Endothelial cell of umbilical vein (primary cell): ENCODE measurements around the gene SPCS1. TPM values are rescaled to one million over a fixed set of nuclear protein-coding genes. Genes with fewer than 3 reads are reported as not detected.

Source experiments
- BruUV-seq: library from RNA; stranded (reverse); fragments of 400-500 nt; replicated peaks from 2 replicates; lab custom pipeline; 2021; lab: Mats Ljungman, UMichigan
- CTCF ChIA-PET: fragments of 300-600, 350-600 bp; sonication (Branson Sonifier 250); formaldehyde crosslinking; loops from one replicate; lab custom pipeline; 2021; ENCODE audit warnings: antibody characterized with exemption, inconsistent platforms; lab: Charles Lee
- POLR2A ChIA-PET: fragments of 300-600, 350-600 bp; sonication (Branson Sonifier 250); formaldehyde crosslinking; loops from one replicate; lab custom pipeline; 2021; ENCODE audit warnings: antibody characterized with exemption, inconsistent platforms; lab: Charles Lee
- DNase-seq: peaks from one replicate; pipeline ENCODE4 v3.0.0-alpha.2; 2011; ENCODE audit warnings: low read depth, low spot score
- FAIRE-seq: peaks from 2 replicates; lab custom pipeline; 2011; peaks lifted over from hg19 to GRCh38; lab: Jason Lieb, UNC
- H2AFZ ChIP-seq: 2 replicates; pipeline ENCODE4 v1.6.0; 2012; ENCODE audit warnings: low read depth, low read length, control low read depth, inconsistent platforms
- H3K27ac ChIP-seq: 2 replicates; pipeline ENCODE4 v1.5.1; 2011; ENCODE audit warnings: low read depth, mild to moderate bottlenecking, control low read depth, low read length, moderate library complexity; ENCODE audit not compliant: insufficient read depth
- H3K27me3 ChIP-seq, 2 experiments: 2 replicates each; pipeline versions ENCODE4 v1.6.0 to v1.6.1; 2011; ENCODE audit warnings: low read length in 2 of 2, mixed read lengths in 1 of 2; ENCODE audit not compliant: control insufficient read depth in 2 of 2, insufficient read depth in 2 of 2
- H3K36me3 ChIP-seq, 2 experiments: 2 replicates in 1 of 2; 3 replicates in 1 of 2; pipeline ENCODE4 v1.5.1; 2011; ENCODE audit warnings: low read length in 2 of 2, mild to moderate bottlenecking in 1 of 2, moderate library complexity in 1 of 2; ENCODE audit not compliant: control insufficient read depth in 2 of 2, insufficient read depth in 2 of 2; ENCODE audit errors: extremely low read depth in 1 of 2
- H3K4me1 ChIP-seq: 3 replicates; pipeline ENCODE4 v1.5.1; 2011; ENCODE audit warnings: mild to moderate bottlenecking, low read length; ENCODE audit not compliant: control insufficient read depth, insufficient read depth; ENCODE audit errors: extremely low read depth
- H3K4me2 ChIP-seq: 2 replicates; pipeline ENCODE4 v1.6.1; 2011; ENCODE audit warnings: low read length, control low read depth, mixed read lengths; ENCODE audit not compliant: insufficient read depth
- H3K4me3 ChIP-seq, 3 experiments: fragments of 200-600 bp in 1 of 3; sonication (generic), shearing (Covaris generic) in 1 of 3; replicated peaks in 1 of 3; 2 replicates each; pipeline ENCODE4 v1.5.1; 2011 to 2016; ENCODE audit warnings: control low read depth in 3 of 3, low read length in 3 of 3, mild to moderate bottlenecking in 2 of 3, inconsistent platforms in 1 of 3, low read depth in 1 of 3, moderate library complexity in 1 of 3; ENCODE audit not compliant: insufficient read depth in 1 of 3
- H3K79me2 ChIP-seq: 2 replicates; pipeline ENCODE4 v1.6.0; 2012; ENCODE audit warnings: low read length, inconsistent platforms; ENCODE audit not compliant: control insufficient read depth, insufficient read depth
- H3K9ac ChIP-seq: replicated peaks from 2 replicates; pipeline ENCODE3; 2011; ENCODE audit warnings: low read length, control low read depth; ENCODE audit not compliant: insufficient read depth; ENCODE audit errors: extremely low read depth
- H3K9me1 ChIP-seq: replicated peaks from 3 replicates; pipeline ENCODE4 v1.6.0; 2011; ENCODE audit warnings: mild to moderate bottlenecking, low read length; ENCODE audit not compliant: control insufficient read depth, insufficient read depth; ENCODE audit errors: extremely low read depth
- H3K9me3 ChIP-seq: replicated peaks from 2 replicates; pipeline ENCODE4 v1.5.1; 2012; ENCODE audit warnings: low read length, inconsistent platforms; ENCODE audit not compliant: control insufficient read depth, insufficient read depth
- H4K20me1 ChIP-seq: replicated peaks from 2 replicates; pipeline ENCODE3; 2011; ENCODE audit warnings: mild to moderate bottlenecking, low read length; ENCODE audit not compliant: control insufficient read depth, insufficient read depth; ENCODE audit errors: extremely low read depth
- CTCF ChIP-seq, 2 donors: IDR thresholded peaks; 1 replicate in 1 of 2; 2 replicates in 1 of 2; pipeline ENCODE4 v1.5.1; 2011; ENCODE audit warnings: low read length in 2 of 2, mild to moderate bottlenecking in 2 of 2, moderate library complexity in 2 of 2, control low read depth in 1 of 2, inconsistent platforms in 1 of 2, low read depth in 1 of 2; ENCODE audit not compliant: insufficient read depth in 1 of 2; ENCODE audit errors: extremely low read depth in 1 of 2
- EZH2 ChIP-seq: IDR thresholded peaks from 2 replicates; pipeline ENCODE4 v1.6.1; 2012; ENCODE audit warnings: borderline replicate concordance, low read depth, mild to moderate bottlenecking, moderate library complexity, low read length, inconsistent platforms; ENCODE audit not compliant: severe bottlenecking
- FOS ChIP-seq: IDR thresholded peaks from 2 replicates; pipeline ENCODE4 v1.6.1; 2011; ENCODE audit warnings: mild to moderate bottlenecking, low read length, moderate library complexity, borderline replicate concordance; ENCODE audit not compliant: insufficient read depth
- GATA2 ChIP-seq: IDR thresholded peaks from 2 replicates; pipeline ENCODE4 v1.7.0; 2011; ENCODE audit warnings: low read depth, mild to moderate bottlenecking, moderate library complexity, mixed read lengths, low read length; ENCODE audit not compliant: insufficient read length, insufficient read depth
- JUN ChIP-seq: IDR thresholded peaks from 2 replicates; pipeline ENCODE4 v1.6.1; 2011; ENCODE audit warnings: borderline replicate concordance, low read depth; ENCODE audit not compliant: insufficient read length, insufficient read depth
- MAX ChIP-seq: IDR thresholded peaks from 2 replicates; pipeline ENCODE4 v1.6.1; 2011; ENCODE audit not compliant: insufficient read depth, insufficient read length
- MYC ChIP-seq: IDR thresholded peaks from one replicate; pipeline ENCODE4 v1.6.1; 2011; ENCODE audit warnings: mild to moderate bottlenecking, low read depth, low read length
- POLR2A ChIP-seq: IDR thresholded peaks from 2 replicates; pipeline ENCODE4 v1.6.1; 2012; ENCODE audit warnings: low read depth, mild to moderate bottlenecking, control low read depth, low read length
- POLR2AphosphoS5 ChIP-seq: IDR thresholded peaks from 2 replicates; pipeline ENCODE4 v1.6.1; 2012; ENCODE audit warnings: low read depth, mild to moderate bottlenecking, control low read depth, low read length, moderate library complexity; ENCODE audit not compliant: insufficient read depth
- dilution Hi-C: fragments of 300-500 bp; cut with MboI; formaldehyde crosslinking; loops from one replicate; pipeline ENCODE4 v1.15.0; 2019; ENCODE audit warnings: low sequenced_read_pairs; ENCODE audit not compliant: extremely low pct_ligation_motif_present
- intact Hi-C: fragments of 100-400 bp; cut with micrococcal nuclease; formaldehyde crosslinking; loops from one replicate; pipeline ENCODE4 v1.10.0; 2022
- polyA plus RNA-seq, 4 experiments: library from polyadenylated mRNA; depleted of rRNA in 3 of 4; stranded (reverse) in 3 of 4; unstranded in 1 of 4; fragments of >200 nt; gene quantifications; 2 replicates each; pipeline versions ENCODE4 v1.2.1 to v1.2.3, GENCODE V29; 2011 to 2012; ENCODE audit warnings: missing spikeins in 1 of 4
- total RNA-seq: library from RNA; stranded (reverse); gene quantifications from 2 replicates; pipeline ENCODE4 v1.2.3, GENCODE V29; 2021

The SPCS1 gene
- total and polyA plus RNA-seq, 2 donors (not counting 3 experiments of a cell fraction or from before 2014, with no cell fraction given), result 100 to 240 TPM

- Histone ChIP-seq H3K9ac (no peak overlapping the region), H3K27ac (no peak overlapping the region)
Observed at GRCh38 chr3:52681596-52681995, 24.3 kb upstream of the SPCS1 start.

More at GRCh38 chr3:52681596-52681995, 24.3 kb upstream of the SPCS1 start:
- dilution Hi-C loops (no loop called here), intact Hi-C loops (loop anchor here (5.0 to 10.0 kb wide), 2 partner anchors 207 to 254 kb away; no protein-coding TSS in a partner anchor)
- no peak for FAIRE-seq
- H3K36me3 ChIP-seq, result peaks cover 13 to 17% of the 10 kb centered on the region in 2 experiments
- peaks cover 7% of the 10 kb centered on the region for H3K4me1 ChIP-seq
- H3K9me3 ChIP-seq, result no peaks in the 10 kb centered on the region
- ChIA-PET CTCF (interaction anchor here (1.0 to 1.4 kb wide), 3 partner anchors 28 to 269 kb away, joined by 3 read pairs; no protein-coding TSS in a partner anchor), POLR2A (no interaction called here)
- no peaks in the 10 kb centered on the region for H3K27me3 ChIP-seq
- peaks cover 63% of the 10 kb centered on the region for H3K79me2 ChIP-seq
- no peaks in the 10 kb centered on the region for H3K9me1 ChIP-seq
- no peak overlapping the region for H3K4me2 ChIP-seq
- BruUV-seq, result no TSS peak
- no peak overlapping the region for H3K4me3 ChIP-seq
- no peak overlapping the region for H2AFZ ChIP-seq
- DNase-seq, result no peak
- no peak for TF ChIP-seq MYC
- TF ChIP-seq JUN, result no peak
- TF ChIP-seq CTCF (IDR thresholded peaks at IDR 0.05; ENCODE audit: extremely low read depth in 1 of 2, insufficient read depth in 1 of 2, low read depth in 1 of 2, low read length in 2 of 2), result no peak
- TF ChIP-seq FOS, result no peak
- no peak for TF ChIP-seq MAX
- no peak for TF ChIP-seq EZH2
- TF ChIP-seq GATA2, result no peak
- TF ChIP-seq POLR2A, result no peak
- no peak for TF ChIP-seq POLR2AphosphoS5
- peaks cover 2% of the 10 kb centered on the region for H4K20me1 ChIP-seq
